ENCODE data around the gene NKX2-8. TPM values are rescaled to one million over a fixed set of nuclear protein-coding genes. Genes with fewer than 3 reads are reported as not detected.

NKX2-8 gene
- total RNA-seq, 1 donor from 2014 or later, result not detected

GRCh38 chr14:36580856-36581831, 1.3 kb downstream of the NKX2-8 start:
- peak overlapping the region; percentile 69 for H3K4me3 Mint-ChIP-seq (ENCODE audit: low read depth)
- H3K36me3 Mint-ChIP-seq (ENCODE audit: insufficient read depth), result no peaks in the 10 kb centered on the region
- no peaks in the 10 kb centered on the region for H3K9me3 Mint-ChIP-seq (ENCODE audit: low read depth)
- no peak overlapping the region for H3K27ac Mint-ChIP-seq
- no peak for TF ChIP-seq CTCF (IDR thresholded peaks at IDR 0.05; ENCODE audit: unreplicated experiment)
- DNase-seq (ENCODE audit: low spot score, unreplicated experiment), result peak; percentile 34
- peaks cover 2% of the 10 kb centered on the region for H3K4me1 Mint-ChIP-seq (ENCODE audit: low read depth)
- H3K27me3 Mint-ChIP-seq, result peaks cover 77% of the 10 kb centered on the region

GRCh38 chr14:36580141-36580855, 2.1 kb downstream of the NKX2-8 start:
- DNase-seq (ENCODE audit: low spot score, unreplicated experiment), result no peak
- Mint-ChIP-seq H3K4me3 (ENCODE audit: low read depth) (peak overlapping the region; percentile 50), H3K4me1 (ENCODE audit: low read depth) (peaks cover 2% of the 10 kb centered on the region), H3K27ac (no peak overlapping the region), H3K36me3 (ENCODE audit: insufficient read depth) (no peaks in the 10 kb centered on the region), H3K9me3 (ENCODE audit: low read depth) (no peaks in the 10 kb centered on the region), H3K27me3 (peaks cover 71% of the 10 kb centered on the region)
- no peak for TF ChIP-seq CTCF (IDR thresholded peaks at IDR 0.05; ENCODE audit: unreplicated experiment)

GRCh38 chr14:36579573-36580140, 2.8 kb downstream of the NKX2-8 start:
- DNase-seq (ENCODE audit: low spot score, unreplicated experiment), result no peak
- H3K27me3 Mint-ChIP-seq, result peaks cover 65% of the 10 kb centered on the region
- no peak overlapping the region for H3K27ac Mint-ChIP-seq
- no peak for TF ChIP-seq CTCF (IDR thresholded peaks at IDR 0.05; ENCODE audit: unreplicated experiment)
- H3K36me3 Mint-ChIP-seq (ENCODE audit: insufficient read depth), result no peaks in the 10 kb centered on the region
- peaks cover 2% of the 10 kb centered on the region for H3K4me1 Mint-ChIP-seq (ENCODE audit: low read depth)
- no peaks in the 10 kb centered on the region for H3K9me3 Mint-ChIP-seq (ENCODE audit: low read depth)
- no peak overlapping the region for H3K4me3 Mint-ChIP-seq (ENCODE audit: low read depth)

GRCh38 chr14:36579001-36579555, 3.3 kb downstream of the NKX2-8 start:
- TF ChIP-seq CTCF (IDR thresholded peaks at IDR 0.05; ENCODE audit: unreplicated experiment), result no peak
- H3K4me3 Mint-ChIP-seq (ENCODE audit: low read depth), result no peak overlapping the region
- DNase-seq (ENCODE audit: low spot score, unreplicated experiment), result no peak
- H3K9me3 Mint-ChIP-seq (ENCODE audit: low read depth), result no peaks in the 10 kb centered on the region
- no peaks in the 10 kb centered on the region for H3K36me3 Mint-ChIP-seq (ENCODE audit: insufficient read depth)
- H3K27ac Mint-ChIP-seq, result no peak overlapping the region
- H3K4me1 Mint-ChIP-seq (ENCODE audit: low read depth), result peaks cover 2% of the 10 kb centered on the region
- H3K27me3 Mint-ChIP-seq, result peaks cover 59% of the 10 kb centered on the region

- no peaks in the 10 kb centered on the region for H3K4me1 Mint-ChIP-seq (ENCODE audit: low read depth)
- no peaks in the 10 kb centered on the region for H3K36me3 Mint-ChIP-seq (ENCODE audit: insufficient read depth)
- DNase-seq (ENCODE audit: low spot score, unreplicated experiment), result no peak
- no peaks in the 10 kb centered on the region for H3K9me3 Mint-ChIP-seq (ENCODE audit: low read depth)
- no peak overlapping the region for H3K4me3 Mint-ChIP-seq (ENCODE audit: low read depth)
- peaks cover 27% of the 10 kb centered on the region for H3K27me3 Mint-ChIP-seq
- no peak for TF ChIP-seq CTCF (IDR thresholded peaks at IDR 0.05; ENCODE audit: unreplicated experiment)
- H3K27ac Mint-ChIP-seq, result no peak overlapping the region
These were observed 12.3 kb downstream of the NKX2-8 start for GRCh38 chr14:36570065-36570464.
